ENCODE results near the gene MAST3. TPM values are rescaled to one million over a fixed set of nuclear protein-coding genes. Genes with fewer than 3 reads are reported as not detected.
"Not testable (repeated sequence)": the region's sequence is repeated elsewhere in the genome, so short reads cannot be mapped to it uniquely, and the experiment has no call there.

The MAST3 gene
- total RNA-seq, 1 experiment from 2014 or later = 11.5 TPM

- CTCF ChIA-PET = no interaction called here
- no peak for DNase-seq (ENCODE audit: low spot score)
- TF ChIP-seq CTCF (IDR thresholded peaks at IDR 0.05) = no peak
- TF ChIP-seq RELA (CRISPR knock-in tag; IDR thresholded peaks at IDR 0.05; ENCODE audit: borderline replicate concordance) = no peak
- no peak for TF ChIP-seq AFF4 (CRISPR knock-in tag; IDR thresholded peaks at IDR 0.05; ENCODE audit: borderline replicate concordance)
- no peak for TF ChIP-seq ZNF138 (CRISPR knock-in tag; conservative IDR thresholded peaks at IDR 0.05)
- no peak for TF ChIP-seq NFYB (CRISPR knock-in tag; conservative IDR thresholded peaks at IDR 0.05; ENCODE audit: low read depth)
- no peak for TF ChIP-seq HMGA2 (CRISPR knock-in tag; IDR thresholded peaks at IDR 0.05)
- no peak for TF ChIP-seq TEAD1 (CRISPR knock-in tag; IDR thresholded peaks at IDR 0.05)
- TF ChIP-seq ZNF512 (CRISPR knock-in tag; IDR thresholded peaks at IDR 0.05; ENCODE audit: borderline replicate concordance) = no peak
- no peak for TF ChIP-seq NR1H2 (CRISPR knock-in tag; IDR thresholded peaks at IDR 0.05)
- TF ChIP-seq MXD4 (CRISPR knock-in tag; IDR thresholded peaks at IDR 0.05; ENCODE audit: borderline replicate concordance) = no peak
- no peak for TF ChIP-seq ZNF423 (CRISPR knock-in tag; IDR thresholded peaks at IDR 0.05)
- TF ChIP-seq GABPB1 (CRISPR knock-in tag; IDR thresholded peaks at IDR 0.05) = no peak
- peaks cover 7% of the 10 kb centered on the region; the same call in 1 of the 2 replicates for H3K27me3 Mint-ChIP-seq (ENCODE audit: low read depth)
- H3K27ac Mint-ChIP-seq = no peak within 1 kb of the TSS
- H3K4me3 Mint-ChIP-seq = no peak within 1 kb of the TSS
- H3K9me3 Mint-ChIP-seq = peaks cover 12% of the 10 kb centered on the region
- no peaks in the 10 kb centered on the region for H3K36me3 Mint-ChIP-seq
- no peaks in the 10 kb centered on the region for H3K4me1 Mint-ChIP-seq
- POLR2A ChIA-PET = no interaction called here
- ATAC-seq = no peak
These were observed 10.9 kb upstream of the MAST3 start, which contains the start of gene IL12RB1 for GRCh38 chr19:18086590-18087138. TSS of gene IL12RB1 (minus strand) at chr19:18086934. CDS start at chr19:18086823, 111 bp downstream.

GRCh38 chr19:18089096-18089541 lies 8.5 kb upstream of the MAST3 start:
- POLR2A ChIA-PET = interaction anchor here (0.7 kb wide), 2 partner anchors 140 to 216 kb away, joined by 3 to 4 read pairs; no protein-coding TSS in a partner anchor
- CTCF ChIA-PET = not testable (repeated sequence)

GRCh38 chr19:18089726-18090125 lies 7.9 kb upstream of the MAST3 start:
- H3K36me3 Mint-ChIP-seq = no peaks in the 10 kb centered on the region
- H3K27ac Mint-ChIP-seq = no peak overlapping the region
- H3K4me3 Mint-ChIP-seq = no peak overlapping the region
- ATAC-seq (no peak), DNase-seq (ENCODE audit: low spot score) (no peak)
- H3K4me1 Mint-ChIP-seq = no peaks in the 10 kb centered on the region
- ChIA-PET POLR2A (no interaction called here), CTCF (no interaction called here)
- no peaks in the 10 kb centered on the region for H3K27me3 Mint-ChIP-seq (ENCODE audit: low read depth)
- no peak for TF ChIP-seq PRRX2 (CRISPR knock-in tag; IDR thresholded peaks at IDR 0.05)
- no peak for TF ChIP-seq ZNF263 (CRISPR knock-in tag; IDR thresholded peaks at IDR 0.05; ENCODE audit: low read depth)
- no peak for TF ChIP-seq AFF4 (CRISPR knock-in tag; IDR thresholded peaks at IDR 0.05; ENCODE audit: borderline replicate concordance)
- H3K9me3 Mint-ChIP-seq = no peaks in the 10 kb centered on the region

More at GRCh38 chr19:18089096-18089541, 8.5 kb upstream of the MAST3 start:
- H3K36me3 Mint-ChIP-seq; DNase-seq (ENCODE audit: low spot score); H3K4me3 Mint-ChIP-seq; H3K4me1 Mint-ChIP-seq; H3K27ac Mint-ChIP-seq; ATAC-seq; H3K27me3 Mint-ChIP-seq (ENCODE audit: low read depth); H3K9me3 Mint-ChIP-seq: not testable (repeated sequence)

All from WTC11 (cell line).